Stimulated activated CD4-positive, alpha-beta T cell treated with anti-CD3 and anti-CD28 coated beads, Interleukin-2, amount 100 ng/mL, for 4 hours (primary cell): ENCODE results near the gene ANP32E.

Experiments used
- DNase-seq: peaks from one replicate; pipeline ENCODE4 v3.0.0-alpha.2; 2020; ENCODE audit warnings: low read depth

ANP32E gene

DNA sequence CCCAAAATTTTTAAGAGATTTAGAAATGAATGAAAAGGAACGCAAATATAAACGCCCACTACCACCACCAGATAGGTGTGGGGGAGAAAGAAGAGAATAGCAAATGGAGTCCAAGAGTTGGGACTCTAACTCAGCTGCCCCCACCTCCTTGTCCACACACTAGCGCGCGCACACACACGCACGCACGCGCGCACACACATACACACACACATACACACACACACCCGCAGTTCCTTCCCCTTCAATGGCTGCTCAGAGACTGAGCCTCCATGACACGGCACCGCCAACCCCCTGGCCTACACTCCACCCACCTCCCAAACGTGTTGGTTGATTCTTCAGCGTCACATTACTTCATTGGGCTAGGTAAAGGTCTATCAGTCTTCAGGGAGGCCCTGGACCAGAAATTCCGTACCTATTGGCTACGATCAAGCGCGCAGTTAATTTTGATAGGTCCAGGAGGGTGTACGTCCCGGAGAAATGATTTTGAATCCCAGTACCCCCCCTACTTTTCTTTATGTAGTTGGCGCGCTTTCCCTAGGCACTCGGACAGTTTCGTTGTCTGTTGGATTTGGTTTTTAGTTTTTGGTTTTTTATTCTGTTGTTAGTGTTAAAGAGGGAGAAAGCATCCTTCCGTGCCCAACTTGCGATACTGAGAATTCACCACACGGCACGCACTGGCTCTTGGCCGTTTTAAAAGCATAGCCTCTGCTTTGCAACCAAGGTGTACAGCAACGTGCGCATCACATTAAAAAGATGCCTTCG is at the start of gene ANP32E:
TSS of gene ANP32E (minus strand) at position 261 of the 762 bp plus-strand sequence. CDS start 326 bp downstream, outside the sequence.
- DNase-seq: peak; percentile 88

DNA sequence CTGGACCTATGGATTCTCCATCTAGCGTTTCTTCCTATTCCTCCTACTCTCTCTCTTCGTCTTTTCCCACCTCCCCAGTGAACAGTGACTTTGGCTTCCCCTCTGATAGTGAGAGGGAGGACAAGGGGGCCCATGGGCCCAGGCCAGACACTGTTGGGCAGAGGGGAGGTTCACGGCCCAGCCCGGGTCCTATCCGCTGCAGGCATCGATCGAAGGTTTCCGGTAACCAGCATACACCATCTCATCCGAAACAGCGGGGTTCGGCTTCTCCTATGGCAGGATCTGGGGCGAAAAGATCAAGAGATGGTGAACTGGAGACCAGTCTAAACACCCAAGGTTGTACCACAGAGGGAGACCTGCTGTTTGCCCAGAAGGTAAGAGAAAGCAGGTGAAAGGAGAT is 47.3 kb upstream of the ANP32E start:
- no peak for DNase-seq

GRCh38 chr1:150282558-150282958 is 46.6 kb upstream of the ANP32E start:
- DNase-seq: no peak

DNA sequence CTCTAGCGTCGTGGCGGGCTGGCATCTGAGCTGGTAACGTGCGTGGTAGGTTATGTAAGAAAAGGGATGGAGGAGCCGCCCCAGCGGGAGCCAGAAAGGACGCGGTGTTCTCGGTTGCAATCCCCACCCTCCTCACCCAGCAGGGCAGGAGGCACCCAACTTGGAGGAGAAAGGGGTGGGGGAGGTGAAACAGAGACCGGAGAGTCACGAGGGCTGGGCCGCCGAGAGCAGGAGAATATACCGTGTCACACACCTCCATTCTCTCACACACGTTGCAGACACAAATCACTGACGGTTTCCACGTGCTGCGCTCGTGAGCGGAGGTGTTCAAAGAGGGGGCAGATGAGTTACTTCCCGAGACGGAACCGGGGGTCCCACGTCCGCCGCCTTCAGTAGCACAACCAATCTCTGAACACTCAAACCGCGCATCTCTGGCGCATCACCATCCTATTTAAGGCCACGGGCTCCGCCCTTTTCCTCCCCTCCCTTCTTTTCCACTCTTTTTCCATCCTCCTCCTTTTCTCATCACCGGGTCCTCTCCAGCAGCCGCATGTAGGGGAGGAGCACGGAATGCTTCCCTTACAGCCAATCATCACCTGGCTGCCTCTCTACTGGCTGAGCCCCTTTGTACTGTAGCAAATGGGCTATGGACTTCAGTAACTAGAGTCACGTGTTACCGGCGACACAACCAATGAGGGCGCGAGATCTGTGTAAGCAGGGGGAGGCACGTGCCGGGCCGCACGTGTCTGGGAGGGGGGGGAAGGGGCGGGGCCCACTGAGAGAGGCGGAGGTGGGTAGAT is 46.0 kb upstream of the ANP32E start, which contains the start of gene CIART:
TSS of gene CIART (plus strand) at position 797 of the 800 bp plus-strand sequence. CDS start 714 bp downstream, outside the sequence.
- DNase-seq: peak; percentile 84

GRCh38 chr1:150281221-150281757 is 45.4 kb upstream of the ANP32E start:
- DNase-seq: peak; percentile 58

DNA sequence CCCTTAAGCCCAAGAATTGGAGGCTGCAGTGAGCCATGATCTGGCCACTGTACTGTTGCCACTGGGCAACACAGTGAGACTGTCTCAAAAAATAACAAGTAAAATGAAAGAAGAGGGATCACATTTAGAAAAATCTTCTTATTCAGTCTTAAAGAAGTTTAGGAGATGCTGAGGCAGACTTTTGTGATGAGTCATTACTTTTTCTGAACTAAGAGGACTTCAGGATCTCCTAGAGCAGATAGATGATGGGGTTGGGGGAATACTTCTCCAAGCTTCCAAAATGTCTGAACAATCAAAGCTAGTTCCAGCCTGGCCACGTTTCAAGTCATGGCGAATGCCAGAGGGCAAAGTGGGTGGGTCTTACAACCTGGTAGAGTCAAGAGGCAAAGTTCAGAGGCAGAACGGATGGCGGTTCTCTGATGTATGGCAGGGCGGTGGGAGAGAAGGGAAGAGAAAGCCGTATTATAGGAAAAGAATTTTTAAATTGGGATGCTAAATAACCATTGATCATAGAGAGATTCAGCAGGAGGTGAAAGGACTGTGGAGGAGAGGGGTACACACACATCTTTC is 44.3 kb upstream of the ANP32E start:
- DNase-seq: no peak

GRCh38 chr1:150273311-150273710 is 37.4 kb upstream of the ANP32E start:
- DNase-seq: no peak

DNA sequence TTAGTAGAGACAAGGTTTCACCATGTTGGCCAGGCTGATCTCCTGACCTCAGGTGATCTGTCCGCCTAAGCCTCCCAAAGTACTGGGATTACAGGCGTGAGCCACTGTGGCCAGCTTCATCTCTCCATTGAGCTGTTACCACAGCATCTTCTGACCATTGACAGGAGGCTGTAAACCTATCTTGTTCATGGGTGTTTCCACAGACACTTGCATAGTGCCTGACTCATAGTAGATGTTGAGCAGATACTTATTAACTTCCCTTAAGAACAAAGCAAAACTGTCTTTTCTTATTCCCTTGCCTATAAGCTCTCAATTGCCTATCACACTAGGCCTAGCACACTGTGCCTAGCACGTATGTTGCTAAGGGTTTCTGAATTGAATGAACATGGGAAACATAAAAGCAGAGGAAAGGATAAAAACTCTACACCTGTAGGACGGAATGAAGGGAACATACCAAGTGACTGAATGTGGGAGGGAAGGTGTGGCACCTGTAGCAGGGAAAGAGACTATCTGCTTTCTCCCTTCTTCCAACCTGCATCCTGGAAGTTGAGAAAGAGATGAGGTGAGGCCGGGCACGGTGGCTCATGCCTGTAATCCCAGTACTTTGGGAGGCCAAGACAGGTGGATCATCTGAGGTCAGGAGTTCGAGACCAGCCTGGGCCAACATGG is 35.5 kb upstream of the ANP32E start:
- DNase-seq: no peak

DNA sequence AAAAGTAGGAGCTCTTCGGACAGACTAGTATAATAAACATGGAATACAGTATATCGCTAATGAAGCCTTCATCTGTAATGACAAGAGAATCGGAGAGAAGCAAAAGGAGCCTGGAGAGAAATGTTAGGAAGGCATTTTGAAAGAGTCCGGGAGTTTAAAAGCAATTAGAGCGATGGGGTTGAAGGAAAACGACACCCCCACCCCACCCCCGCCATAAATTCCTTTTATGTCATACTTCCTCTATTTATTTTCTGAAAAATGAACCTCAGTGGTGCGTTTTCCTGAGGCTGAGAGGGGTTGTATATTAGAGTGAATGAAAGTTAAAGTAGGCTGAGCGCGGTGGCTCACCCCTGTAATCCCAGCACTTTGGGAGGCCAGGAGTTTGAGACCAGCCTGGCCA is 33.5 kb upstream of the ANP32E start:
- no peak for DNase-seq

GRCh38 chr1:150268705-150269403 is 32.9 kb upstream of the ANP32E start, which contains the start of gene APH1A:
Gene APH1A, minus strand, starts transcription at chr1:150269016. Its CDS starts 206 bp downstream, at chr1:150268810.
- DNase-seq: peak; percentile 88

GRCh38 chr1:150268340-150268704 is 32.4 kb upstream of the ANP32E start:
- DNase-seq: peak; percentile 6

DNA sequence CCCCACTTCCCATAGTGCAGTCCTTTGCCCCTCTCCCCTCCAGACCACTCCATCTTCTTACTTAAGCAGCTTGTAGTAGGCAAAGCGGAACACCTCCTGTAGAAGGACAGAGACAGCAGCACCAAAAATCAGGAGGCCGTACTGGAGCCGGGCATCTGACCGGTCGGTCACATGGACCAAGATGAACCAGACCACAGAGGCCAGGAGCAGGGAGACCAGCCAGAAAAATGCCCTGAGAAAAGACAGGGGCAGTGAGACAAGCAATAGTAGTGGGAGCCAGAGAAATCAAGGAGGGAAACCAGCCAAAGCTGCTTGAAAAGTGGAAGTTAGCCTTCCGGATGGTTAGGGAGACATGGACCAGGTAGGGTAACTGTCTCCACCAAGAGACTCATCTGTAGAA is 32.0 kb upstream of the ANP32E start:
- no peak for DNase-seq

GRCh38 chr1:150263549-150263948 is 27.6 kb upstream of the ANP32E start:
- DNase-seq: no peak

DNA sequence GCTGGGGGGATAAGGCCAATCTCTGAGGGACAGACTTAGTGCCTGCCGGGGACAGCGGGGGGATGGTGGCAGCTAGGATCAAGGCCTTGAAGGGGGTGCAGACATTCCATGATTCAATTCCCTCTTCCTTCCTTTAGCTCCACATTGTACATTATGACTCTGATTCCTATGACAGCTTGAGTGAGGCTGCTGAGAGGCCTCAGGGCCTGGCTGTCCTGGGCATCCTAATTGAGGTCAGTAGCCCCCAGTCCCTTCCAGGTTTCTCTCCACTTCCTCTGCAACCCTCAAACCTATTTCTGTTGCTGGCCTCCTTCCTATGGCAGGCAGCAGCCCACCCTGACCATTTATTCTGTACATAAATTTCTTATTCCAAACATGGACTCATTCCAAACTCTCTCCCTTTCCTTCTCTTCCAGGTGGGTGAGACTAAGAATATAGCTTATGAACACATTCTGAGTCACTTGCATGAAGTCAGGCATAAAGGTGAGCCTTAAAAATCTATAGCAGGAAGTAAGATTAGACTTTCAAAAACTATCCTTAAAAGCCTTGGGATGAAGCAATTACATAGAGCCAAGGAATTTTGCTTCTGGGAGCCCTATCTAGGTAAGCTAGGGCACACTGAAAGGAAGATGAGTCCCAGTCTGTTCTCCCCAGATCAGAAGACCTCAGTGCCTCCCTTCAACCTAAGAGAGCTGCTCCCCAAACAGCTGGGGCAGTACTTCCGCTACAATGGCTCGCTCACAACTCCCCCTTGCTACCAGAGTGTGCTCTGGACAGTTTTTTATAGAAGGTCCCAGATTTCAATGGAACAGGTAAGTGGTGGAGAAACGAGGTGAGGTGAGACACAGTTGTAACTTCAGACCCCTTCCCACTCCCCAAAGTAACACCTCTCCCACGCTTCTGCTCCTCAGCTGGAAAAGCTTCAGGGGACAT is 26.7 kb upstream of the ANP32E start:
- DNase-seq: no peak

GRCh38 chr1:150261367-150261766 is 25.5 kb upstream of the ANP32E start:
- no peak for DNase-seq

DNA sequence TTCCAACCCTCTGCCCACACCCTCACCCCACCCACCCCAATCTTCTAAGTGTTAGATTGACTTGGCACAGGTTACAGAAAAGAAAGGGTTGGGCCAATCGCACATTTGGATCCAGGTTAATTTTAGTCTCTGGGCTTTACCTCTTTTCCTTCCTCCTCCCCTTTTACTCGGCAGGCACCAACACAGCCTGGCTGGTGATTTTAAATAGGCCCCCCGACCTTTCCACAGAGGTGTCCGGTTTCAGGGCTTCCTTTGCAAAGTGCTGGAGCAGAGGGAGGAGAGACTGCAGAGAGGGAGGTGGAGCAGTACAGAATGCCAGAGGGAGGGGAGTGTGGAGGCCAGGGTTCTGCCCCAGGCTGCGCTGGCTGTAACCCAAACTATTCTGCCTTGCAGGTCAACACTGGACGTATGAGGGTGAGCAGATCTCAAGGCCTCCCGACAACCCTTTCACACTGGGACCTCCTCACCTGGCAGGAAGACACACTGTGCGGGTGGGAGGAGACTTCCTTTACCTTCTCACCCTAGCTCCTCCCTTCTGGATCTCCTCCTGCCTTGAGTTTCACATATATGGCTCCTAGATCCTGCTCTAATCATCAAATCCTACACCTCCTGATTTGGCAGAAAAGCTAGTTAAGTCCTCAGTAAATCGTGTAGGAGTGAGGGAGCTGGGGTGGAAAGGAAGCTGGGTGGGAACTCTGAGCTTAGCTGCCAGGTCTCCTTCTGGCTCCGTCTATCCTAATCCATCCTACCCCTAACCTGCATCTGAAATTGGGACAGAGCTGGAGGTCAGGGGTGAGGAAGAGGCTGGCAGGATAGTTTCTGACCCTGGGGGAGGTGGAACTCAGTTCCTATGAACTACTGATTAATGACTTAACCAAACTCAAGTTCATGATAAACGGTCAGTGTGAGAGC is 24.1 kb upstream of the ANP32E start:
- no peak for DNase-seq

DNA sequence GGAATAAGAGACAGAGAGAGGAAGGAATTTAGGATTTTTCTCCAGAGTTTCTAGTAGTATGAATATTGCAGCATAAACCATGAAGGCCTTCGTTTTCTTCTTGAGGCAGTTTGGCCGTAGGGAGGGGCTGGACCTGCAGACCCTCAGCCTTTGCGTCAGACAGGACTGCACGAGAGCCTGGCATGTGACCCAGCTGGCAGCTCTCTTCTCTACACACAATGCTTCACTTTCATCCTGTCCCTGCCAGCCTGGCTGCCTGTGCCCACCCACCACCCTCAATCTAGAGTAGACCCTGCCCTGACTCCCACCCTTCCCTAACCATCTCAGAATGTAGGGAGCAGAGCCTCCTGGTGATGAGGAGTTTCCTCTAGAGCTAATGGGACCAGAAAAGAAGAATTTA is 23.3 kb upstream of the ANP32E start:
- no peak for DNase-seq

- no peak for DNase-seq
Observed at GRCh38 chr1:150257624-150258585, 22.0 kb upstream of the ANP32E start, which contains the start of gene CA14. Gene CA14, plus strand, starts transcription at chr1:150257774. Its CDS starts 355 bp downstream, at chr1:150258129.
